OCI-LY3 (cell line): ENCODE results near the gene AANAT.

Experiments used
- EZH2phosphoT487 ChIP-seq: fragments of 200-600 bp; shearing (Covaris generic); IDR thresholded peaks from 2 replicates; pipeline ENCODE4 v1.6.1; 2018; ENCODE audit warnings: antibody characterized with exemption, mixed run types, low read depth
- TF ChIP-seq, protein P1 (sequence below): fragments of 200-600, 300-600 bp; sonication (generic); IDR thresholded peaks from 2 replicates; pipeline ENCODE4 v1.5.1; 2014; ENCODE audit warnings: antibody characterized with exemption, low read length, low read depth

DNA sequence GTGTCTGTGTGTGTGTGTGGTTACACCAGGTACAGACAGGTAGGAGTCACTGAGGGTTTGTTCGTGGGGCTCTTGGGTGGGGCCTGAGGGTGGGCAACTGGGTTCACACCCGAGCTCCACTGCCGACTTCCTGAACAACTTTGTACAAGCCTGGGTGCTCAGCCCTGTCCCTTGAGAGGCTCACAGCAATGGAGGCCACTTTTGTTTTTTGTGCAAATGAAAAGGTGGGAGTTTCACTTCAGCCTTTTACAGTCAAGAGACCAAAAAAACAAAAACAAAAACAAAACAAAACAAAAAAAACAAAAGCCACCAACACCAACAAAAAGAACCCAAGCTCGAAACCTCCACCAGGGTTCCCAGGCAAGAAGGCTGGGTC lies 31.5 kb downstream of the AANAT start:
- TF ChIP-seq, protein P1, sequence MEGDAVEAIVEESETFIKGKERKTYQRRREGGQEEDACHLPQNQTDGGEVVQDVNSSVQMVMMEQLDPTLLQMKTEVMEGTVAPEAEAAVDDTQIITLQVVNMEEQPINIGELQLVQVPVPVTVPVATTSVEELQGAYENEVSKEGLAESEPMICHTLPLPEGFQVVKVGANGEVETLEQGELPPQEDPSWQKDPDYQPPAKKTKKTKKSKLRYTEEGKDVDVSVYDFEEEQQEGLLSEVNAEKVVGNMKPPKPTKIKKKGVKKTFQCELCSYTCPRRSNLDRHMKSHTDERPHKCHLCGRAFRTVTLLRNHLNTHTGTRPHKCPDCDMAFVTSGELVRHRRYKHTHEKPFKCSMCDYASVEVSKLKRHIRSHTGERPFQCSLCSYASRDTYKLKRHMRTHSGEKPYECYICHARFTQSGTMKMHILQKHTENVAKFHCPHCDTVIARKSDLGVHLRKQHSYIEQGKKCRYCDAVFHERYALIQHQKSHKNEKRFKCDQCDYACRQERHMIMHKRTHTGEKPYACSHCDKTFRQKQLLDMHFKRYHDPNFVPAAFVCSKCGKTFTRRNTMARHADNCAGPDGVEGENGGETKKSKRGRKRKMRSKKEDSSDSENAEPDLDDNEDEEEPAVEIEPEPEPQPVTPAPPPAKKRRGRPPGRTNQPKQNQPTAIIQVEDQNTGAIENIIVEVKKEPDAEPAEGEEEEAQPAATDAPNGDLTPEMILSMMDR: no peak
- no peak for TF ChIP-seq EZH2phosphoT487
